SJCRH30 (cell line): ENCODE measurements around the gene TPM1. TPM values are rescaled to one million over a fixed set of nuclear protein-coding genes. Genes with fewer than 3 reads are reported as not detected.
"Not testable (repeated sequence)": the region's sequence is repeated elsewhere in the genome, so short reads cannot be mapped to it uniquely, and the experiment has no call there.

Experiments
- DNase-seq, 2 experiments: peaks; one replicate each; pipeline ENCODE4 v3.0.0-alpha.2; 2015 to 2020
- H3K27ac ChIP-seq: fragments of 250-450 bp; sonication (Bioruptor Pico); 2 replicates; pipeline ENCODE4 v1.5.1; 2020; ENCODE audit warnings: mild to moderate bottlenecking, moderate library complexity
- H3K27me3 ChIP-seq: fragments of 250-450 bp; sonication (Bioruptor Pico); 2 replicates; pipeline ENCODE4 v1.5.1; 2020; ENCODE audit warnings: mild to moderate bottlenecking, moderate library complexity
- H3K36me3 ChIP-seq: fragments of 250-450 bp; sonication (Bioruptor Pico); 2 replicates; pipeline ENCODE4 v1.5.1; 2020; ENCODE audit warnings: mild to moderate bottlenecking, moderate library complexity
- H3K4me1 ChIP-seq: fragments of 250-450 bp; sonication (Bioruptor Pico); 2 replicates; pipeline ENCODE4 v1.5.1; 2020; ENCODE audit warnings: mild to moderate bottlenecking, moderate library complexity
- H3K4me3 ChIP-seq: fragments of 250-450 bp; sonication (Bioruptor Pico); 2 replicates; pipeline ENCODE4 v1.5.1; 2020; ENCODE audit warnings: mild to moderate bottlenecking, moderate library complexity
- H3K9me3 ChIP-seq: fragments of 250-450 bp; sonication (Bioruptor Pico); replicated peaks from 2 replicates; pipeline ENCODE4 v1.5.1; 2020; ENCODE audit warnings: mild to moderate bottlenecking, moderate library complexity
- total RNA-seq: library from RNA; depleted of rRNA; stranded (reverse); fragments of >200 nt; shearing (Covaris generic); gene quantifications from 2 replicates; pipeline ENCODE4 v1.2.3, GENCODE V29; 2014; rRNA removed

Gene TPM1
- 57.5 and 58.2 TPM in 2 replicates for total RNA-seq

GRCh38 chr15:63041974-63042876, at the start of gene TPM1:
Gene TPM1 (plus strand): TSS chr15:63042747. CDS start chr15:63042830, 83 bp downstream.
- Histone ChIP-seq H3K4me1 (peaks cover 10% of the 10 kb centered on the region; the same call in 1 of the 2 replicates), H3K27ac (peak within 1 kb of the TSS; percentile 16; the same call in 1 of the 2 replicates), H3K27me3 (no peaks in the 10 kb centered on the region), H3K36me3 (0 out of 2 replicates have a peak, but pooled peaks cover 2% of the 10 kb centered on the region), H3K9me3 (no peaks in the 10 kb centered on the region; the same call in 1 of the 2 replicates), H3K4me3 (peak within 1 kb of the TSS; percentile 67)
- peak; percentile 68 to 77 for DNase-seq

GRCh38 chr15:62993066-62993465, 49.5 kb upstream of the TPM1 start:
- Histone ChIP-seq H3K9me3 (no peaks in the 10 kb centered on the region), H3K27me3 (no peaks in the 10 kb centered on the region), H3K27ac (no peak overlapping the region), H3K4me1 (no peaks in the 10 kb centered on the region), H3K36me3 (no peaks in the 10 kb centered on the region), H3K4me3 (no peak overlapping the region)
- no peak for DNase-seq

- not testable (repeated sequence) for DNase-seq, H3K27ac ChIP-seq, H3K9me3 ChIP-seq, H3K4me3 ChIP-seq, H3K4me1 ChIP-seq, H3K36me3 ChIP-seq, H3K27me3 ChIP-seq
These were observed 48.9 kb upstream of the TPM1 start for GRCh38 chr15:62993632-62994031.

GRCh38 chr15:62994439-62994838, 48.1 kb upstream of the TPM1 start:
- Histone ChIP-seq H3K9me3 (no peaks in the 10 kb centered on the region), H3K4me1 (peaks cover 4% of the 10 kb centered on the region; the same call in 1 of the 2 replicates), H3K36me3 (no peaks in the 10 kb centered on the region), H3K4me3 (no peak overlapping the region), H3K27me3 (no peaks in the 10 kb centered on the region), H3K27ac (no peak overlapping the region)
- DNase-seq = no peak

- peaks cover 10% of the 10 kb centered on the region for H3K4me1 ChIP-seq
- no peaks in the 10 kb centered on the region for H3K9me3 ChIP-seq
- no peaks in the 10 kb centered on the region for H3K36me3 ChIP-seq
- no peak overlapping the region for H3K27ac ChIP-seq
- H3K27me3 ChIP-seq = no peaks in the 10 kb centered on the region
- no peak overlapping the region for H3K4me3 ChIP-seq
- DNase-seq = no peak
These were observed 47.4 kb upstream of the TPM1 start for GRCh38 chr15:62994975-62995681.

- Histone ChIP-seq H3K9me3 (no peaks in the 10 kb centered on the region), H3K27me3 (no peaks in the 10 kb centered on the region), H3K4me3 (no peak overlapping the region), H3K4me1 (peaks cover 21% of the 10 kb centered on the region), H3K27ac (no peak overlapping the region), H3K36me3 (no peaks in the 10 kb centered on the region)
- DNase-seq = no peak
These were observed 45.1 kb upstream of the TPM1 start for GRCh38 chr15:62997441-62997840.

GRCh38 chr15:62998262-62998890, 44.2 kb upstream of the TPM1 start:
- Histone ChIP-seq H3K27me3 (no peaks in the 10 kb centered on the region), H3K27ac (no peak overlapping the region), H3K36me3 (no peaks in the 10 kb centered on the region), H3K9me3 (no peaks in the 10 kb centered on the region), H3K4me3 (no peak overlapping the region), H3K4me1 (peaks cover 26% of the 10 kb centered on the region)
- no peak for DNase-seq

GRCh38 chr15:62999178-62999577, 43.4 kb upstream of the TPM1 start:
- Histone ChIP-seq H3K36me3 (no peaks in the 10 kb centered on the region), H3K9me3 (no peaks in the 10 kb centered on the region), H3K4me1 (peaks cover 31% of the 10 kb centered on the region), H3K4me3 (no peak overlapping the region), H3K27ac (no peak overlapping the region), H3K27me3 (no peaks in the 10 kb centered on the region)
- no peak for DNase-seq

- H3K4me1 ChIP-seq = peaks cover 31% of the 10 kb centered on the region
- H3K4me3 ChIP-seq = no peak overlapping the region
- peak; percentile 65 to 70 for DNase-seq
- H3K9me3 ChIP-seq = no peaks in the 10 kb centered on the region
- no peak overlapping the region; the same call in 1 of the 2 replicates for H3K27ac ChIP-seq
- H3K27me3 ChIP-seq = no peaks in the 10 kb centered on the region
- H3K36me3 ChIP-seq = no peaks in the 10 kb centered on the region
These were observed 42.5 kb upstream of the TPM1 start for GRCh38 chr15:62999923-63000561.

GRCh38 chr15:63000706-63001105, 41.8 kb upstream of the TPM1 start:
- DNase-seq = no peak
- no peaks in the 10 kb centered on the region for H3K27me3 ChIP-seq
- peaks cover 31% of the 10 kb centered on the region for H3K4me1 ChIP-seq
- no peak overlapping the region; the same call in 1 of the 2 replicates for H3K27ac ChIP-seq
- no peak overlapping the region for H3K4me3 ChIP-seq
- no peaks in the 10 kb centered on the region for H3K36me3 ChIP-seq
- H3K9me3 ChIP-seq = no peaks in the 10 kb centered on the region

GRCh38 chr15:63004211-63004610, 38.3 kb upstream of the TPM1 start:
- no peak overlapping the region for H3K27ac ChIP-seq
- H3K9me3 ChIP-seq = no peaks in the 10 kb centered on the region
- peak in 1 of 2 experiments; percentile 24 for DNase-seq
- H3K4me3 ChIP-seq = no peak overlapping the region
- no peaks in the 10 kb centered on the region for H3K27me3 ChIP-seq
- H3K36me3 ChIP-seq = no peaks in the 10 kb centered on the region
- peaks cover 30% of the 10 kb centered on the region for H3K4me1 ChIP-seq

- Histone ChIP-seq H3K4me3 (no peak overlapping the region), H3K27ac (no peak overlapping the region), H3K9me3 (no peaks in the 10 kb centered on the region), H3K4me1 (peaks cover 11% of the 10 kb centered on the region), H3K36me3 (no peaks in the 10 kb centered on the region), H3K27me3 (no peaks in the 10 kb centered on the region)
- no peak for DNase-seq
These were observed 36.3 kb upstream of the TPM1 start for GRCh38 chr15:63006032-63006878.

- Histone ChIP-seq H3K4me1 (peaks cover 11% of the 10 kb centered on the region), H3K27ac (no peak overlapping the region), H3K9me3 (no peaks in the 10 kb centered on the region), H3K4me3 (no peak overlapping the region), H3K27me3 (no peaks in the 10 kb centered on the region), H3K36me3 (no peaks in the 10 kb centered on the region)
- DNase-seq = no peak
These were observed 34.1 kb upstream of the TPM1 start for GRCh38 chr15:63008333-63009049.
